RWPE2 (cell line): ENCODE data around the gene CAMK1D.

Source experiments
- ATAC-seq: fragments of 200-7000 bp; cut with Tn5 transposase; 3 replicates; pipeline ENCODE4 v1.9.1; 2021; ENCODE audit warnings: low read depth
- DNase-seq: peaks from one replicate; pipeline ENCODE4 v3.0.0-alpha.2; 2020; ENCODE audit warnings: low spot score
- H3K27ac ChIP-seq: fragments of 450-650 bp; 2 replicates; pipeline ENCODE4 v1.5.1; 2017; ENCODE audit warnings: mild to moderate bottlenecking; ENCODE audit not compliant: poor library complexity, severe bottlenecking
- H3K27me3 ChIP-seq: fragments of 250-450 bp; sonication (Bioruptor Pico); 2 replicates; pipeline ENCODE4 v1.5.1; 2021; ENCODE audit warnings: mild to moderate bottlenecking, moderate library complexity; ENCODE audit not compliant: insufficient read depth, poor library complexity, severe bottlenecking
- H3K36me3 ChIP-seq: fragments of 250-450 bp; sonication (Bioruptor Pico); 2 replicates; pipeline ENCODE4 v1.5.1; 2020; ENCODE audit warnings: low read depth, mild to moderate bottlenecking, moderate library complexity
- H3K4me1 ChIP-seq: fragments of 250-450 bp; sonication (Bioruptor Pico); 2 replicates; pipeline ENCODE4 v1.5.1; 2021; ENCODE audit warnings: mild to moderate bottlenecking, moderate library complexity; ENCODE audit not compliant: insufficient read depth, poor library complexity, severe bottlenecking
- H3K4me3 ChIP-seq: fragments of 250-450 bp; sonication (Bioruptor Pico); 2 replicates; pipeline ENCODE4 v1.5.1; 2021; ENCODE audit warnings: mild to moderate bottlenecking, moderate library complexity; ENCODE audit not compliant: severe bottlenecking
- H3K9me3 ChIP-seq: fragments of 250-450 bp; sonication (Bioruptor Pico); 2 replicates; pipeline ENCODE4 v1.5.1; 2021; ENCODE audit warnings: mild to moderate bottlenecking, moderate library complexity; ENCODE audit not compliant: severe bottlenecking
- TF ChIP-seq, protein P1 (sequence below): fragments of 450-650 bp; IDR thresholded peaks from one replicate; pipeline ENCODE4 v1.5.1; 2017; ENCODE audit warnings: mild to moderate bottlenecking, moderate library complexity; ENCODE audit not compliant: poor library complexity, severe bottlenecking

The CAMK1D gene

DNA sequence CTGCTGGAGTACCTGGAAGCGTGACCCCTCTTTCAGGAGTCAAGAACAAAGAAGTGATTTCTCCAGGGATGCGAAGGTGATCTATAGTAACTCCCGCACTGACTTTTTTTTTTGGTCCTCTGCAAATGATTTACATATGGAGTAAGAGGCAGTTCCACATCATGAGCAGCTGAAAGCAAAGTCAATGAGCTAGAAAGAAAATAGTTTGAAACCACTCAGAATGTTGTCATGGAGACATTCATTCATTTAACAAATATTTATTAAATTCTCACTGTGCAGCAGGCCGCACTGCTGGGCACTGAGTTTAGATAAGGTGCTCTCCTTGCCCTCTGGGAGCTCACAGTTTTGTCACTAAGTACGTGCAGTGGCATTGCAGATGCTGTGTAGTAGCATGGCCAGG is 206.7 kb downstream of the CAMK1D start:
- TF ChIP-seq, protein P1, sequence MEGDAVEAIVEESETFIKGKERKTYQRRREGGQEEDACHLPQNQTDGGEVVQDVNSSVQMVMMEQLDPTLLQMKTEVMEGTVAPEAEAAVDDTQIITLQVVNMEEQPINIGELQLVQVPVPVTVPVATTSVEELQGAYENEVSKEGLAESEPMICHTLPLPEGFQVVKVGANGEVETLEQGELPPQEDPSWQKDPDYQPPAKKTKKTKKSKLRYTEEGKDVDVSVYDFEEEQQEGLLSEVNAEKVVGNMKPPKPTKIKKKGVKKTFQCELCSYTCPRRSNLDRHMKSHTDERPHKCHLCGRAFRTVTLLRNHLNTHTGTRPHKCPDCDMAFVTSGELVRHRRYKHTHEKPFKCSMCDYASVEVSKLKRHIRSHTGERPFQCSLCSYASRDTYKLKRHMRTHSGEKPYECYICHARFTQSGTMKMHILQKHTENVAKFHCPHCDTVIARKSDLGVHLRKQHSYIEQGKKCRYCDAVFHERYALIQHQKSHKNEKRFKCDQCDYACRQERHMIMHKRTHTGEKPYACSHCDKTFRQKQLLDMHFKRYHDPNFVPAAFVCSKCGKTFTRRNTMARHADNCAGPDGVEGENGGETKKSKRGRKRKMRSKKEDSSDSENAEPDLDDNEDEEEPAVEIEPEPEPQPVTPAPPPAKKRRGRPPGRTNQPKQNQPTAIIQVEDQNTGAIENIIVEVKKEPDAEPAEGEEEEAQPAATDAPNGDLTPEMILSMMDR, result no peak
- H3K36me3 ChIP-seq, result no peaks in the 10 kb centered on the region
- no peak overlapping the region for H3K27ac ChIP-seq
- no peak for DNase-seq
- ATAC-seq, result no peak
- H3K9me3 ChIP-seq, result no peaks in the 10 kb centered on the region
- no peaks in the 10 kb centered on the region for H3K4me1 ChIP-seq
- H3K27me3 ChIP-seq, result no peaks in the 10 kb centered on the region
- no peak overlapping the region for H3K4me3 ChIP-seq

DNA sequence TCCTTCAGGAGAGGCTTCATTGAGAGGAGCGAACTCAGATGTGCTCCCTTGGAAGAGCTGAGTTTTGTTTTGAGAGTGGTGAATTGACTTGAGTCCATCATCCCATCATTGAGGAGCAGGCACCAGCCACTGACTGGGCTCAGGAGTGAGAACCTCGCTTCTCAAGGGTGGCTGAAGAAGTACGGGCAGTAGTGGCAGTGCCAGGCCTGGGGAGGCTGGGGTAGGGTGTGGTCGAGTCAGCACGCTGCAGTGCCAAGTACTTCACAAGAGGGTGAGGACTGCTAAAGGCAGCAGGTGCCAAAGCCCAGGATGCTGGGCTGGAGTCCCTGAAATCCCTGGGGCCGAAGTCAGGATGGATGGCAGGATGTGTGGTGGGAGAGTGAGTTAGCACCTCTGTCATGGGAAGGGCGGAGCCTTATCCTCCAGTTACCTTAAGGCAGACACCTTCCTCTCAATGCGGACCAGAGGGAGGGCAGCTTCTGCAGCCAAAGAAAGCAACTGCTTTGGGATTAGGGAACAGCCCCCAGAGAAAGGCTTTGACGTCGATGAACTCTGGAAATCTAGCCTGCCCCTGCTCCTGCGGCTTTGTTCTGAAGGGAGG is 210.3 kb downstream of the CAMK1D start:
- Histone ChIP-seq H3K36me3 (no peaks in the 10 kb centered on the region), H3K4me1 (peaks cover 6% of the 10 kb centered on the region), H3K4me3 (no peak overlapping the region), H3K27ac (no peak overlapping the region), H3K9me3 (no peaks in the 10 kb centered on the region), H3K27me3 (no peaks in the 10 kb centered on the region)
- no peak for DNase-seq
- TF ChIP-seq, protein P1, result no peak
- no peak for ATAC-seq

DNA sequence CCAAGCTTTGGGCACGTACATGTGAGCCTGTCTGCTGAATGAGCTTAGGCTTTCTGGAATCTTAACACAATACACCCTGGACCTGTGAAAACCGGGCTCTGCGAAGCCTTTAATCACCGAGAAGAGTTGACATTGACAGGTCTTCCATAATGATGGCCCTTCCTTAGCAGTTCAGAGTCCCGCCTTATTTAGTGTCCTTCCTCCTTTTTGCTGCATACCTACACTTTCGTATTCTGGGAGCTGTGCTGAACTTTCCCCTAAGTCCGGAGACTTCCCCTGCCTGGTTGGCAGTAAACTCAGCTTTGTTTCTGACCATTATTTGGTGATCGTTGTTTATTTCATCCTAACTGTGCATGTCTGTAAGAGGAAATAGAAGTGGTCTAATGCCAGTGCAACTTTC is 212.0 kb downstream of the CAMK1D start:
- Histone ChIP-seq H3K27ac (no peak overlapping the region), H3K27me3 (no peaks in the 10 kb centered on the region), H3K9me3 (no peaks in the 10 kb centered on the region), H3K36me3 (no peaks in the 10 kb centered on the region), H3K4me3 (no peak overlapping the region), H3K4me1 (peaks cover 6% of the 10 kb centered on the region)
- no peak for ATAC-seq
- DNase-seq, result no peak
- TF ChIP-seq, protein P1, result no peak

DNA sequence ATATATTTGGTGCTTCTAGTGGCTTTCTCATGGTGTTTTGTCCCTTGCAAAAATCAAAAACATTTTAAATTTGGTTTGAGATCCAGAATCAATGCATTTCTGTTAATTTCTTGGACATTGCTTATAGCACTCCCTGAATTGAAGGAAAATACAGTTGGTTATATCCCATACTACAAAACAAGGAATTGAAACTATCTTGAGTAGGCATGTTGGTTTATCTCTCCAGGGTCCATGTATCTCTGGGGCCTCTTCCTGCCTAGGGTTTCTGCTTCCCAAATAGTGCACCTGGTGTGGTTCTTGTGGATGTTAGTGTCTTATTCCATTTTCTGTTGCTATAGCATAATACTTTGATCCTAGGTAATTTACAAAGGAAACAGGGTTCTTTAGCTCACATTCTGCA is 212.4 kb downstream of the CAMK1D start:
- Histone ChIP-seq H3K27ac (no peak overlapping the region), H3K9me3 (no peaks in the 10 kb centered on the region), H3K4me3 (no peak overlapping the region), H3K4me1 (peaks cover 6% of the 10 kb centered on the region), H3K27me3 (no peaks in the 10 kb centered on the region), H3K36me3 (no peaks in the 10 kb centered on the region)
- ATAC-seq (no peak), DNase-seq (no peak)
- TF ChIP-seq, protein P1, result no peak

DNA sequence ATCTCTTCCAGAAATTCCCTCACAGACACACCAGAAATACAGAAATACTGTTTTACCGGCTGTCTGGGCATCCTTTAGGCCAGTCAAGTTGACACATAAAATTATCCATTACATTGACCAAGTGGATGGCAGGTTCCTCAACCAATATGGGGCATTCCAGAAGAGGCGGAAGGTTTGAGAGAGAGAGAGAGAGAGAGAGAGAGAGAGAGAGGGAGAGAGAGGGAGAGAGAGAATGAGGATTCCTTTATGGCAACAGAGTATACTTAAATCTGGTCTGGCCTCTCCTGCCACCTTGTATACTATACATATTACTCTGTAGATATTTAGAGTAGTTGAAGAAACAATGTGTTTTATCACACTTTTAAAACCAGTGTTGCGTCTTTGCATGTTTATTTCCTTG is 214.1 kb downstream of the CAMK1D start:
- DNase-seq, result no peak
- Histone ChIP-seq H3K27me3 (no peaks in the 10 kb centered on the region), H3K9me3 (no peaks in the 10 kb centered on the region), H3K4me3 (no peak overlapping the region), H3K36me3 (no peaks in the 10 kb centered on the region), H3K27ac (no peak overlapping the region), H3K4me1 (peaks cover 6% of the 10 kb centered on the region)
- ATAC-seq, result no peak
- TF ChIP-seq, protein P1, result no peak
